ENCODE measurements around the gene LZIC. TPM values are rescaled to one million over a fixed set of nuclear protein-coding genes. Genes with fewer than 3 reads are reported as not detected.
"Not testable (repeated sequence)": the region's sequence is repeated elsewhere in the genome, so short reads cannot be mapped to it uniquely, and the experiment has no call there.

The LZIC gene
- total RNA-seq, 2 donors from 2014 or later: 21.9 to 27.9 TPM

DNA sequence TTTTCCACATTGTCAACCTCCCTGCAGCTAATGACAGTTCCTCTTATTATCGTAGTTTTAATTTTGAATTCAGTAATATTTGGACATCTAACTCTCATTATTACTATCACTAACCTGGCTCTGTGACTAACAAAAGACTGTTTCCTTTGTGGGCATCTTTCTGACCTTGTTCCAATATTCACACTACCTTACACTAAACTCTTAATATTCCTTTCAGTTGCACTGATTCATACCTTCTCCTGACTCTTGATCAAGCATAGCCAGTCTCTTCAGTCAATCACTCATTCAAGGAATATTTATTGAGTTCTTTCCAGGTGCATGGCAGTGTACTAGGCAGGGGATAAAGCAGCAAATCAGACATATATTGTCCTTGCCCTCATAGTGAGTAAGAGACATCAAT lies 25.3 kb downstream of the LZIC start:
- Histone ChIP-seq H3K27ac (no peak overlapping the region), H3K9me3 (no peaks in the 10 kb centered on the region), H3K36me3 (no peaks in the 10 kb centered on the region), H3K4me3 (no peak overlapping the region), H3K4me1 (ENCODE audit: control insufficient read depth in 1 of 2, low read depth in 2 of 2) (no peaks in the 10 kb centered on the region), H3K27me3 (replicated peaks; ENCODE audit: insufficient read depth) (no peaks in the 10 kb centered on the region)
- DNase-seq (ENCODE audit: low spot score): no peak
- no peak for ATAC-seq (ENCODE audit: insufficient number of reproducible peaks, low FRiP score, low read depth)
- TF ChIP-seq, protein P1, sequence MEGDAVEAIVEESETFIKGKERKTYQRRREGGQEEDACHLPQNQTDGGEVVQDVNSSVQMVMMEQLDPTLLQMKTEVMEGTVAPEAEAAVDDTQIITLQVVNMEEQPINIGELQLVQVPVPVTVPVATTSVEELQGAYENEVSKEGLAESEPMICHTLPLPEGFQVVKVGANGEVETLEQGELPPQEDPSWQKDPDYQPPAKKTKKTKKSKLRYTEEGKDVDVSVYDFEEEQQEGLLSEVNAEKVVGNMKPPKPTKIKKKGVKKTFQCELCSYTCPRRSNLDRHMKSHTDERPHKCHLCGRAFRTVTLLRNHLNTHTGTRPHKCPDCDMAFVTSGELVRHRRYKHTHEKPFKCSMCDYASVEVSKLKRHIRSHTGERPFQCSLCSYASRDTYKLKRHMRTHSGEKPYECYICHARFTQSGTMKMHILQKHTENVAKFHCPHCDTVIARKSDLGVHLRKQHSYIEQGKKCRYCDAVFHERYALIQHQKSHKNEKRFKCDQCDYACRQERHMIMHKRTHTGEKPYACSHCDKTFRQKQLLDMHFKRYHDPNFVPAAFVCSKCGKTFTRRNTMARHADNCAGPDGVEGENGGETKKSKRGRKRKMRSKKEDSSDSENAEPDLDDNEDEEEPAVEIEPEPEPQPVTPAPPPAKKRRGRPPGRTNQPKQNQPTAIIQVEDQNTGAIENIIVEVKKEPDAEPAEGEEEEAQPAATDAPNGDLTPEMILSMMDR (IDR thresholded peaks at IDR 0.05): no peak

DNA sequence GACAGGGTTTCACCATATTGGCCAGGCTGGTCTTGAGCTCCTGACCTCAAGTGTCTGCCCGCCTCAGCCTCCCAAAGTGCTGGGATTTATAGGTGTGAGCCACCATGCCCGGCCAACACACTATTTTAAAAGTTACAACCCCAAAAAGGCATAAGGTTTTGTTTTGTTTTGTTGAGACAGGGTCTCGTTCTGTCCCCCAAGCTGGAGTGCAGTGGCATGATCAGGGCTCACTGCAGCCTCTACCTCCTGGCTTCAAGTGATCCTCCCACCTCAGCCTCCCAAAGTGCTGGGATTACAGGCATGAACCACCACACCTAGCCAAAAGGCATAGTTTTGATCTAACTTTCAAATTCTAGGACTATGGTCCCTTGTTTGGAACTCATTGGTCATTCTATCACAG lies 25.7 kb downstream of the LZIC start:
- H3K4me3 ChIP-seq; H3K36me3 ChIP-seq; DNase-seq (ENCODE audit: low spot score); H3K9me3 ChIP-seq; H3K4me1 ChIP-seq (ENCODE audit: control insufficient read depth in 1 of 2, low read depth in 2 of 2); H3K27me3 ChIP-seq (replicated peaks; ENCODE audit: insufficient read depth); ATAC-seq (ENCODE audit: insufficient number of reproducible peaks, low FRiP score, low read depth); H3K27ac ChIP-seq: not testable (repeated sequence)

DNA sequence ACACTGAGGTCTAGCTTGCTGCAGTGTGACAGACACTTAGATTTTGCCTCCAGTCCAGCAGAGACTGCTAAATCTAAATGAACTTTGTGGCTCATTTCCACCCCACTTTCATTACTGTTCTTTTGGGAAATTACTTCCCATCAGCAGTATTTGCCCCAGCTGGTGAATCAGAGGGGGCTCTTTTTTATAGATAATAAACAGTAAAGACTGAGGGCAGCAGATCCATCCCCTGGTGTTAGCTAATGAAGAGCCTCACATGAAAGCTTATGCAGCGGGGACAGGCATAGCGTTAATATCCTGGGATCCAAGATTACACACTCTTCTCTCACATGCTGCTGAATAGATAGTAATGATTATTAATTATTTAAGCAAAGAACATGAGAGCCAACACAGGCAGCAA lies 26.7 kb downstream of the LZIC start:
- no peaks in the 10 kb centered on the region for H3K27me3 ChIP-seq (replicated peaks; ENCODE audit: insufficient read depth)
- TF ChIP-seq, protein P1 (IDR thresholded peaks at IDR 0.05): no peak
- no peaks in the 10 kb centered on the region for H3K9me3 ChIP-seq
- DNase-seq (ENCODE audit: low spot score) (no peak), ATAC-seq (ENCODE audit: insufficient number of reproducible peaks, low FRiP score, low read depth) (no peak)
- no peaks in the 10 kb centered on the region for H3K36me3 ChIP-seq
- H3K27ac ChIP-seq: no peak overlapping the region
- H3K4me3 ChIP-seq: no peak overlapping the region
- H3K4me1 ChIP-seq (ENCODE audit: control insufficient read depth in 1 of 2, low read depth in 2 of 2): peaks cover 2 to 5% of the 10 kb centered on the region in 2 donors

GRCh38 chr1:9914610-9914937 lies 28.6 kb downstream of the LZIC start:
- H3K27me3 ChIP-seq (replicated peaks; ENCODE audit: insufficient read depth): no peaks in the 10 kb centered on the region
- no peak overlapping the region for H3K27ac ChIP-seq
- H3K4me3 ChIP-seq: no peak overlapping the region
- H3K4me1 ChIP-seq (ENCODE audit: control insufficient read depth in 1 of 2, low read depth in 2 of 2): peaks cover 6 to 9% of the 10 kb centered on the region in 2 donors
- ATAC-seq (ENCODE audit: insufficient number of reproducible peaks, low FRiP score, low read depth): no peak
- no peaks in the 10 kb centered on the region for H3K36me3 ChIP-seq
- no peaks in the 10 kb centered on the region for H3K9me3 ChIP-seq
- no peak for DNase-seq (ENCODE audit: low spot score)
- TF ChIP-seq, protein P1 (IDR thresholded peaks at IDR 0.05): no peak

GRCh38 chr1:9912264-9912936 lies 30.8 kb downstream of the LZIC start:
- H3K9me3 ChIP-seq: no peaks in the 10 kb centered on the region
- DNase-seq (ENCODE audit: low spot score) (no peak), ATAC-seq (ENCODE audit: insufficient number of reproducible peaks, low FRiP score, low read depth) (no peak)
- peaks cover 12 to 21% of the 10 kb centered on the region in 2 donors for H3K4me1 ChIP-seq (ENCODE audit: control insufficient read depth in 1 of 2, low read depth in 2 of 2)
- TF ChIP-seq, protein P1 (IDR thresholded peaks at IDR 0.05): no peak
- H3K27ac ChIP-seq: peak overlapping the region in 1 of 2 donors; percentile 27
- no peak overlapping the region for H3K4me3 ChIP-seq
- H3K27me3 ChIP-seq (replicated peaks; ENCODE audit: insufficient read depth): no peaks in the 10 kb centered on the region
- H3K36me3 ChIP-seq: no peaks in the 10 kb centered on the region
